NCI-H1417 (cell line): Measurements from ENCODE around the gene LMOD3.

Experiments
- DNase-seq, 3 experiments: peaks; one replicate each; lab custom pipeline; 2025; lab: John Stamatoyannopoulos, UW

The LMOD3 gene

GRCh38 chr3:69058180-69058946, 64.0 kb downstream of the LMOD3 start:
- no peak for DNase-seq
